Renal pelvis (tissue), 4 donors: ENCODE results near the gene ANG. TPM values are rescaled to one million over a fixed set of nuclear protein-coding genes. Genes with fewer than 3 reads are reported as not detected.

Source experiments
- DNase-seq: peaks from one replicate; pipeline ENCODE4 v3.0.0-alpha.2; 2013
- polyA plus RNA-seq, 3 donors: library from polyadenylated mRNA; unstranded; fragments of 120-200 nt; gene quantifications; one replicate each; pipeline ENCODE4 v1.2.1, GENCODE V29; 2013; ENCODE audit not compliant: insufficient read length in 3 of 3

ANG gene
- polyA plus RNA-seq, 3 donors: 2.7 to 4.2 (median 3.4) TPM

DNA sequence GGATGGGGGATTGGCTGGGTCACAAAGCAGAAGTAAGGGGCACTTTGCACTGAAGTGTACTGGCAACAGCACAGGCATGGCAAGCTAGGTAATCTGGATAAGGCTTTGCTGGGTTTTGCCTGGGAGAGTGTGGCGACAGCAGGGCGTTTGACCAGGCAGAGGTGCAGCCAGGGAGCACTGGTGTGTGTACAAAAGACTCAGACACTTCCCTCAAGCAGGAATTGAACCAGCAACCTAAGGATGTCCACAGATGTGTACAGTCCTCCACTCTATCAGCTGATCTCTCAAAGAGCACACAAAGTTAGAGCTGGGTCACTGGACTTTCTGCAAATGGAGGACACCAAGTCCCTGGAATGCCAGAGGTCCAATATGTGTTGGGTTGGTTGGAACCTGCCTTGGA, 19.6 kb upstream of the ANG start:
- DNase-seq: no peak

DNA sequence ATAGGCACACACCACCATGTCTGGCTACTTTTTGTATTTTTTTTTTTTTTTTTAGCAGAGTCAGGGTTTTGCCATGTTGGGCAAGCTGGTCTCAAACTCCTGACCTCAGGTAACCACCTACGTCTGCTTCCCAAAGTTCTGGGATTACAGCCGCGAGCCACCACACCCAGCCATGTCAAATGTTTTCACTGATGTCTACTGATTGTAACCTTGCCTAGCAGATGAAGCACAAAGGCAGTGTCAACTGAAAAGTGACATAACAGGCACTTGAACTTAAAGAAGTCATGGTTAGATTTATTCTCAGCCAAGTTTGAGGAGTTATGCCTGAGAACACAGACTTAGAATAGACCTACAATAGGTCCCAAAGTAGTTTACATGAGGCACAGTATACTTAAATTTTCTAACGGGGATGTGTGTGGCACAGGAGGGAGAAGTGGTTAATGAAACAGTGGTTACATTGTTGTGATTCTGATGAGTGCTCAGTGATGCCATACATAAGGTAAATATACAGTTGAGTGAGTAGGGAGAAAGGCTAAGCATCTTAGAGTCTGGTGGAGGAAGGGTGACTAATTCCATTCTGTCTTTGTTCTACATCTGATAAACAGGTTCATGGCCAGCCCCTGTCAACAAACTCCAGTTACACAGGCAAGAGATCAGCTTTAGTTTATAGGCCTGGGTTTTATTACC, 16.8 kb upstream of the ANG start:
- DNase-seq: no peak

DNA sequence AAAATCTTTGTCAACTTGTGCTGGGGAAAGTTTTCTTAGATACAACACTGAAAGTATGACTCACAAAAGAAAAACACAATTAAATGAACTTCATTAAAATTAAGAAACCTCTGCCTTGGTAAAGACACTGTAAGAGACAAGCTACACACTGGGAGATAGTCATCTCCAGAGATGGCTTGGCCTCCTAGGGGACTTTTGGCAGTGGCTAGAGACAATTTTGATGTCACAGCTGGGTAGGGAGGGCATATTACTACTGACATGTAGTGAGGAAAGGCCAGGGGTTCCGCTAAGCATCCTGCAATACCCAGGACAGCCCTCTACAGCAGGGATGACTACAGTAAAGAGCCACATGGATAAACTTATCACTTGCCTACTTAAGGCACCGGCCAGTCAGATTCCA, 12.9 kb upstream of the ANG start:
- DNase-seq: no peak

DNA sequence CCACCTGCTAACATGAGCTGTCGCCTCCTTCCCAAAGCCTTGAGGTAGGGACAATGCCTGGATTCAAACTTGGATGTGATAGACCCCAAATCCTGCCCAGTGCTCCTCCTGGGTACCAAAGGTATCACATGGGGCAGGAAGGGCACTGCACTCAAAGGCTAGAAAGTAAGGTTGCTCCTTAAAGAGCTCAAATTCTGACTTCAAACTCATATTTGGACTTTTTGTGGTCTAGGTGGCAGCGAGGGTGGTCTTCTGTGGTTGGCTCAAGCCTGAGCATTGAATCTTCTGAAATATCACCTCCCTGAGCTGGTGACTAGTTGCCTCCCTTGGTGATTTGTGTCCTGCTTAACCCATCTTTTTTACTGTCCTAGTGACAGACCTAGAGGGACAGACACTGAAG, 12.5 kb upstream of the ANG start:
- DNase-seq: no peak

DNA sequence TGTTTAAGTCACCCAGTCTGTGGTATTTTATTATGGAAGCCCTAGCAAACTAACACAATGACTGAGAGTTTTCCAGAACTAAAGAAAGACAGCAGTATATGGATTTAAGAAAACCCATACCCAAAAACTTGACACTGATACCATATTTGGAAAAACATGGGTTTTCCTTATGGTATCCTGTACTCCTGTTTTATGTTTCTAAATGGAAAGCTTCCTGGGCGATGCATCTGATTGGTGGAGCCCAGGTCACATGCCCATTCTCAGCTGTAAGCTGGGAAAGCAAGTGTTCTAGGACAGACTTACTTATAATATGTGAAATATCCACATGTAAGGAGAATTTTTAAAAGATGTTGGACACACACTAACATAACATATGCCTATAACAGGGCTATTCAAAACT, 8.7 kb upstream of the ANG start:
- no peak for DNase-seq

DNA sequence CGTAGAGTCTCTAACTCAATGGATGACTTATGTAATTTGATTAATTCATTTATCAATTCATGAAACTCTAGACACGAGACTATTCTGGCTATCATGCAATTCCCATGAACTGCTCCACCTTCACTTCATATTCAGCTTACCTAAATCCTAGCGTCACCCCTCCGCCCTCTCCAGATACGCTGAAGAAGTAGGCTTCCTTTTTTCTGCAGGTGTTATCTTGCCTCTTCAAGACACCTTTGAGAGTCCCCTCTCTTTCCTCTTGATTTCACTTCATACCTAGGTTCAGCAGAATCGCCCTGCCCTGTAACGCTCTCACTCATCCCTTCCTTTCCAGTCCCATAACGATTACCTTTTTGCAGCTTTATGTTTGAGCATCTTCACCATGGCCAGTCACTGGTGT, 8.2 kb upstream of the ANG start:
- DNase-seq: no peak

DNA sequence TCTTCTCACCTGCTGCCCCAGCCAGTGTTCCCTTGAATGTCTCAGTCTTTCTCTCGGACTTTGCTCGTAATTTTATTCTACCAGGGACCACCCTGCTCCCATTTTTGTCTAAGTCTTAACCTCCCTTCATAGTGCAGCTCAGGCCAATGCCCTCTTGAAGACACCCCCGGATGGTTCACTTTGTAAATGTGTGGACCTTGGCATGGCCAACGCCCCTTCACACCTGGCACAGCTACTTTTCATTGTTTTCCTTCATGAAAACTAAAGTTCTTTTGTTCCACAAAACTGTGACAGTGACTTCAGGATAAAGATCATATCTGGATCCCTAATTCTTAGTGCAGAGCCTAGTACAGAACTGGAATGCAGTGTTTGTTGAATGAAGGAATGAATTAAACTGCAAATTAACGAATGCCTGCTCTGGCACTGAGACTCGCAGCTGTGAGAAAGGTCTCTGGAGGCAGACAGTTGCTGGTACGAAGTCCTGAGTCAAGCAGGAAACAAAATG, 7.7 kb upstream of the ANG start:
- DNase-seq: no peak

DNA sequence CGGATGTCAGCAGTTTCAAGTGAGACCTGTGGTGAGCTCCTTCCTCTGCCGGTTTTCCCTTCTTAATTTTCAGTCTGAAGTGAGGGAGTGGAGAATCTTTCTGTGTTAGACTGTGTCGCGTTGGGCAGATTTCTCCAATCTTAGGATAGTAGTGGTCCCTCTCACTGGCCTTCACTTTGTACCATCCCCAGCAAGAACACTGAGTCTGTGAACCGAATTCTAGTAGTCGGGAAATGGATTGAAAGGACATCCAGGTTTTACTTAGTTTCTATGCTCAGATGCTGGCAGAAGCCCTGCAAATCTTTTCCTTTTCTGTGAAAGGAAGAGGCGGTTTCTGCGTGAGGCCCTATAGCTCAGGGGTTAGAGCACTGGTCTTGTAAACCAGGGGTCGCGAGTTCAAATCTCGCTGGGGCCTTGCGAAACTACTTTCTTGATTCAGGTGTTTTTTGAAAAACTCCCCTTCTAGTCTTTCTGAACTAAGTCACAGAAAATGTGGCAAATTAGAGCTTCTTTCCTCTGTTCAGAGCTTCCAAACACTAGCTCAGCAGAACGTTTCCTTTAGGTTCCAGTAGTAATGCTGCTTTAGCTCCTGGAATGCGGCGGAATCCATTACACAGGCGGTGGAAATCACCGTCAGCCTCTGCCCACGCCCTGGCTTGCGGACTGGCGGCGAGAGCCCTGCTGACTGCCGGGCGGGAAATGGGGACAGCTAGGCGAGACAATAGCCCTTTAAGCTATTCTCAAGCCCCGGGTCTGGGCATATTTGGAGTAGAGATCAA, 7.0 kb upstream of the ANG start:
- peak; percentile 90 for DNase-seq

DNA sequence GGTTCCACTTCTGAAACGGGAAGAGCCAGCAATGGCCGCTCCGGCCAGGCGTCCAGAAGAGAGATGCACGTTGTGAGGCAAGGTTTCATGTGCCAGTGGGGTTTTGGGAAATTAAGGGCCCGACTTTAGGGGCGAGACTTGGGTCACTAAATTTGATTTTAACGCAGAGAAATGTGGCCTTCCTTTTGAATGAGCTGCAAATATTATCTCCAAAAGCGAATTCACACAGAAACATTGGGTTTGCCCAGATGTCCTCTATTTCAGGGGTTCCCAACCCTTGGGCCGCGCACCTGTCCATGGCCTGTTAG, 6.5 kb upstream of the ANG start:
- DNase-seq: no peak

DNA sequence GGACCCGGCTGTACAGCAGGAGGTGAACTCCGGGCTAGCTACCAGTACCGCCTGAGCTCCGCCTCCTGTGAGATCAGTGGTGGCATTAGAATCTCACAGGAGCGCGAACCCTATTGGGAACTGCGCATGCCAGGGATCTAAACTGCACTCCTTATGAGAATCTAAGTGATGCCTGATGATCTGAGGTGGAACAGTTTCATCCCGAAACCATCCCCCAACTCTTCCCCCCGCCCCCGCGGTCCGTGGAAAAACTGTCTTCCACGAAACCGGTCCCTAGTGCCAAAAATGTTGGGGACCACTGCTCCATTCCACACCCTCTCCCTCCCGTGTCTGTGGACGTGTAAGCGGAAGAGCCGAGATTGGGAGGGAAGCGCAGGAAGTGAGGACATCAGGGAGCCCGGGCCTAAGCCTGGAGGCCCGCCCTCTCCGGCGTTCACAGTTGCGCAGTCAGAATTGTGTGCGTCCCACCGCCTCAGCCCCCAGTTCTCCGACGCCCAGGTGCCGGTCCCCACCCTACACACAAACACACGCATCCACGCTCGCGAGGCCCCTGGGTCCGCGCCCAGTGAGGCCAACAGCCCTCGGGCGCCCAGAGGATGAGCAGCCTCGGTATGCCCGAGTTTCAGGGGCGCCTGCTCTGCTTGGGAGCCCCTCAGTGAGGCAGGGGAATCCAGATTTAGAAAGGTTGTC, 6.0 kb upstream of the ANG start:
- DNase-seq: peak; percentile 93

DNA sequence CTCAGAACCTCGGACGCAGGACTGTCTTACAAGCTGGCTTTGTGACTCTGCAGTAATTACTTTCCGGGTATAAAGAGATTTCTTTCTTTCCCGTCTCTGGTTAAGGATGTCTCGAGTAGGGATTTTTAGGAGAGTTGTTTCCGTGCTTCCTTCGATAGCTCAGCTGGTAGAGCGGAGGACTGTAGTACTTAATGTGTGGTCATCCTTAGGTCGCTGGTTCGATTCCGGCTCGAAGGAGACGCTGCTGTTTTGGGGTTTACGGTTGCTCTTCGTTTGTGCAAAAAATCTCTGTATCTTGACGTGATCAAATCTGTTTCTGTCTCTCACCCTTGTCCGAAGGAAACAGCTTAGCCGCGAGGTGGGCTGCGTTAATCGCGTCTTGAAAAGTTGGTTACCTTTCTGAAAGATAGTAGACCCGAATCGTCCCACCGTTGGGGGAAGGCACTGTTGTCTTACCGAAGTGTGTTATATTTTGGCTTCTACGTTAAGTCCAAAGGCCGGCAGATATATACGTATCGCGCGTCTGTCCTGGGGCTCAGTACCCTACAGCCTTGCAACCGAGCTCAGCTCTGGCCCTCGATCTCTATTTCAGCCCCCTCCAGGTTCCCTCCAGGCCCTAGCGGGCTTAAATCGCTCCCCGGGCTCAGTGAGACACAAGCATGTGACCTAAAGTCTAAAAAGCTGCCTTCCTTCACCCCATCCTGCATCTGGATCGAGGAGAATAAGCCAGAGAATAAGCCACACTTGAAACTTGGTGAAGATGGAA, 5.3 kb upstream of the ANG start:
- peak; percentile 91 for DNase-seq

DNA sequence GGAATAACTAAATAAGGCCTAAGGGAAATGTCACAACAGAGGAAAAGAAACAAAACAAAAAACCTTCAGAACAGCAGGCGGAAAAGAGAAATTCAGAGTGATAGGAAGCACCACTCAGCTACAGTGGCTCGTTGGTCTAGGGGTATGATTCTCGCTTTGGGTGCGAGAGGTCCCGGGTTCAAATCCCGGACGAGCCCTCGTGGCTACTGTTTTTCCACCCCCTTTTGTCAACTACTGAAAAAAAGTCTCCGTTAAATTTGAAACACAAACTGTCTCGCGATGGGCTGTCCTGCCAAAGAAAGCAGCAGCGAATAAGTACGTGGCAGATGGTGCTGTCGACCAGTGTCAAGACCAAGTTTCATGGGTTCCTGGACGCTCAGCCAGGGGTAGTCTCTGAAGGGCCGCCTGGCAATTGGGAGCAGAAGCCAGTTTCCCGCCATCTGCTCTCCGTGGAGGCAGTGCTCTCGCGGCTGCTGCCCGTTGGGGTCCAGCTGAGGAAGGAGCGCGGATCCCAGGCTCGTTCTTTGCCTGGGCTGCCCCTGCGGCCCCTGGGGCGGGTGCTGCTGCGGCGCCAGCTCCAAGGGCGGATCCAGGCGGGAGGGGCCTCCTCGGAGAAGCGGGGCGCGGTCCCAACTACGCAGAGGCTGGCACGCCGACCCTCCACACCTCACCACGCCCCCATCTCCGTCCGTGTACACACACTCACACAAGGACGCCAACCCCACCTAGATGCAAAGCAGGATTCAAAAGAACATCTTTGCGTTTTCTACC, 4.5 kb upstream of the ANG start, which contains the start of gene RNASE4:
TSS of gene RNASE4 (plus strand) at position 670 of the 771 bp plus-strand sequence. CDS start 14,812 bp downstream, outside the sequence.
- peak; percentile 73 for DNase-seq

DNA sequence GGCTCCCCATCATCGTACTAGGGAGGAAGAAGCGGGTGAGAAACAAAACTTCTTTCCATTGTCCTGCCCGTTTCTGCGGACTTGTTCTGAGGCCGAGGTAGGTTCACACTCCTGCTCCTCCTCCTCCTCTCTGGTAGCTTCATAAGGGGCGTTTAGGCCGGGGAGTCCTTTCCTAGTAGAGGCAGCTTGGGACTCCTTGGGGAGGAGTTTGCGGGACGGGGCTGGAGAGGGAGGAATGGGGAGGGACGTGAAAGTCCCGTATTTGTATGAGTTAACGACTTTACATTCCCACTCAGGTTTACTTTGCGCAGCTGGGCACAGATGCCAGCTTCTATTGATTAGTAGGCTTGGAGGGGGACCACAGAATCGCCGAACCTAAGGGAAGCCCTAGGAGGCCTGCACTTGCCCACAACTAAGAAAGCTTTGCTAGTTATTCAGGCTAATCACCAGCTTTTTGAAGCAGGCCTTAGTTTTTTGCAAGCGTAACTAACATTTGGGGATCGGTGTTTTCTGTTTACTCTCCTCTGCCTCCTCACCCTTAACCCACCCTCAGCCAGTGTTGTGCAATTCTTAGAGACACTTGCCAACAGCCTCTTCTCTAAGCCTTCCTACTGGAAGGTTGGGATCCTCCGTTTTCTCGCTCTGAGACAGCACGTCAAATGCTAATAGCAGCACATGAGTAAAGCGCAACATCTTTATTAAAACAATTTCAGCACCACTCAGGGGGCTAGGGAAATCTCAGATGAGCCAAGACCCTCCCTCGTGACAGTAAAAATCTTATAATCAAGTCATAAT, 3.7 kb upstream of the ANG start:
- peak; percentile 44 for DNase-seq

DNA sequence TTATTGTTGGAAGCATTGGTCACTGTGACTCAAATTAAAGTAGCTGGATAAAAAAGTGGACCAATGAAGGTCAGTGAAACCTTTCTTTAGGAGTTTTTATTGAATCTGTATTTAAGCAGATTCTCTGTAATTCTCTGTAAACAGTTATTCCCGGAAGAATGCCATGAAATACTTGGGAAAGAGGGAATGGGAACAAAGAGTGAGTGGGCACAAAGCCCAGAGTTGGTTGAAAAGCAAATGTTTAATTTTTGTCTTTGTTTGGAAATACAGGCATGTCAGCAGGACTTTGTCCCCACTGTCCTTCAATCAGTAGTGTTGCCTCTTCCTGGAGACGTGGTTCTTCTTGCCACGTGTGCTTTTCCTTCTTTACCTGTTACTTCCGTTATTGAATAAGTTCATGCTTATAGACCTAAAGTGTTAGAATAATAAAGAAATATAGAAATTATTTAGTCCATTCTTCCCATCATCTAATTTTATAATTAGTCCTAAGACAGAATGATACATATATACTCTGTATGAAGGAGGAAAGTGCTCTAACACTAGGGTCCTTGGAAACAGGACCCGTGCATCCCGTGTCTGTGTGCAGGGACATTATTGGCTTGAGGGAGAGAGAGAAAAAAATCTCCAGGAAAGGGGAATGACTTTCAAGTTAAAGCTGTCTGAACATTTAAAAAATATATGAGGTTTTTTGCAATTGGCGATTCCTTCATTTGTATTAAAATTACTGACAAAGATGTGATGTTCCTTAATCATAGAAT, 2.0 kb upstream of the ANG start:
- DNase-seq: no peak

DNA sequence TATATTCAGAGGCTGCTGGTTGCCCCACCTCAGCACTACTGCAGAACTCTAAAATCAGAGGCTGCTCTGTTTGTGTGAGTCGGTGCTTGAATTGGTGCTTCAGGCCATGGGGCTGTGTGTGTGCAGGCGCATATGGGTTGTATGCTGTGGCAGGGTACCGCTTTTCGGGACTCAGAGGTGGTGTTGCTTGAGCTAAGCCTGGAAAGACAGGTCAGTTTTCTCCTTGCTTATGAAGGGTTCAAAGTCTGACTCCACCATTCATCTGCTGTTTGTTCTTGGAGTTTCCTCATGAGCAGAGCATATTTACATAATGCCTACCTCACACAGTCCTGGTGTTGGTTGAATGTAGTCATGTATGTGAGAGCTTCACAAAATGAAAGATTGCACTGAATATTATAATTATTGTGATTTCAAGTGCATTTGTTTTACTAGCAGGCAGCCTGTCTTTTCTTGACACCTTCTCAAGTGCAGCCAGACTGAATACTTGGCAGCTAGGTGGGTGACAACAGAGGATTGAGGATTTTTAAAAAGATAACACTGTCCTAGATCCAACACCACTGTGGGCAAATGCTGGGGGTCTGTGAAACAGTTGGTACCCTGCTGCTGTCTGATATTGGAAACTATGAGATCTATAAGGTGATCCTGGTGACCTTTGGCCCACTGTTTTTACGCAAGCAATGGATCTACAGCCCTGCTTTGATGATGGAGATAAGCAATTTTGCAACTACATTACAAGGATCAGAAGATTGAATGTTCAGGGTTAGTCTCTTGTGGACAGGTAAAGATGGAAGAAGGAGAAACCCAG, 1.0 kb upstream of the ANG start:
- no peak for DNase-seq

DNA sequence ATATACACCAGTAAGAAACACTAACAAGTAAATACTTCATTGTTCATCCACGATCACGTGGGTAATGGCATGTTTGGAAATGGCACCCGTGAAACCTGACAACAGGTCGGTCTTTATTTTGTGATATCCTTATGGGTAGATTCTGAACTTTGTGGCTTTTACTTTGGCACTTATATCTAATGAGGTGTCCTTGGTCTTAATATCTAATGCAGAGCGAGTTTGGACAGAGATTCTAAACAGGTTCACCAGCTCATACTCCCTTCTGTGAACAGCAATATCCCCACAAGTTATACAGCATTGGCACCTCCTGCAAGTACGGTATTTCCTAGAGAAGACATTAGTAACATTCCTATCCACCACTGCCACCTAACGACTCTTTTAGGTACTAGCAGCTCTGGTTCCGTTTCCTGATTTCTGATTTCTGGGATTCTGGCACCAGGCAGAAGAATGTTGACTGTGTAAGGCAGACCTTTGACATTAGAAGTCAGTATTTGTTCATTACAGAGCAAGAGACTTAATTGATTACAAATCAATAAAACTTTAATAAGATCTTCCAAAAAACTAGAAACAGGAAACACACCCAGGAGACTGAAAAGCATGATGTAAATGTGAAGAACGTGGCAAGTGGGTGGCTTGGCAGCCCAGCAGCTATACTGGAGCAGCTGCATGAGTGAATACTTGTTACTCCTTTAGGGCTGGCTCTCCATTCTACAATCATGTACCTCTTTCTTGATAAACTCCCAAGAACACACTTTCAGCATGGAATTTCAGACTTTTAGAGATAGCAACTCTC, 2.5 kb downstream of the ANG start:
- DNase-seq: peak; percentile 71

DNA sequence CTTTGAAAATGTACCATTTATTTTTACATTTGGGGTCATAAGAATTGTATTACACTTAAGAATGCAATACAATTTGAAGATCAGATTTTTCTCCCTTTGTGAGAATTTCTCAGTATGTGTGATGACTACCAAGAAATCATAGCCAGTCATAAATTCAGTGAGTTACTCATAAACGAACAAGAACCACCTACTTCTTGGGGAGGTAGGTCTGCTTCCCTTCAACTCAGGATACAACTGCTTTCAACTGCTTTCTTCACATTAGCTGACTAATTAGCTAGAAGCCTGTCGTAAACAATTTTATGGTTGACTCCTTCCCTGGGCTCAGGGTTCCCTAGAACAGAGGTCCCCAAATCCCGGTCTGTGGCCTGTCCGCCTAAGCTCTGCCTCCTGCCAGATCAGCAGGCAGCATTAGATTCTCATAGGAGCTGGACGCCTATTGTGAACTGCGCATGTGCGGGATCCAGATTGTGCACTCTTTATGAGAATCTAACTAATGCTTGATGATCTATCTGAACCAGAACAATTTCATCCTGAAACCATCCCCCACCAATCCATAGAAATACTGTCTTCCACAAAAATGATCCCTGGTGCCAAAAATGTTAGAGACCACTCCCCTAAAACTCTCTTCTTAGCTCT, 3.7 kb downstream of the ANG start:
- no peak for DNase-seq
